ENCODE measurements around the gene DOHH.

DOHH gene

GRCh38 chr19:3500429-3501101, at the start of gene DOHH:
TSS of gene DOHH (minus strand) at chr19:3500674. CDS start at chr19:3496814, 3,860 bp downstream.
- peak within 1 kb of the TSS; percentile 97 for H3K4me2 ChIP-seq
- TF ChIP-seq CTCF (conservative IDR thresholded peaks at IDR 0.05; ENCODE audit: low read depth, low read length) = no peak
- H3K27me3 ChIP-seq (ENCODE audit: insufficient read depth, low read depth) = no peaks in the 10 kb centered on the region
- peaks cover 31% of the 10 kb centered on the region for H3K4me1 ChIP-seq (ENCODE audit: low read depth, poor library complexity, severe bottlenecking)
- H2AFZ ChIP-seq (ENCODE audit: low read depth) = peak within 1 kb of the TSS; percentile 59
- H4K20me1 ChIP-seq (ENCODE audit: insufficient read depth) = no peaks in the 10 kb centered on the region
- H3K79me2 ChIP-seq (ENCODE audit: insufficient read depth, low read depth) = peaks cover 36% of the 10 kb centered on the region
- H3K9ac ChIP-seq = peak within 1 kb of the TSS; percentile 88
- H3K27ac ChIP-seq = peak within 1 kb of the TSS; percentile 84
- no peak within 1 kb of the TSS for H3K4me3 ChIP-seq (IDR thresholded peaks at IDR 0.05; ENCODE audit: insufficient read depth, low read depth, low read length)
- no peaks in the 10 kb centered on the region for H3K36me3 ChIP-seq (ENCODE audit: insufficient read depth)

GRCh38 chr19:3549816-3550215, 49.3 kb upstream of the DOHH start:
- no peak for TF ChIP-seq CTCF (conservative IDR thresholded peaks at IDR 0.05; ENCODE audit: low read depth, low read length)
- Histone ChIP-seq H2AFZ (ENCODE audit: low read depth) (no peak overlapping the region), H3K4me1 (ENCODE audit: low read depth, poor library complexity, severe bottlenecking) (peaks cover 3% of the 10 kb centered on the region), H3K79me2 (ENCODE audit: insufficient read depth, low read depth) (peaks cover 2% of the 10 kb centered on the region; the same call in 1 of the 2 replicates), H3K9ac (no peak overlapping the region), H3K4me2 (no peak overlapping the region), H3K27ac (no peak overlapping the region), H4K20me1 (ENCODE audit: insufficient read depth) (no peaks in the 10 kb centered on the region), H3K4me3 (IDR thresholded peaks at IDR 0.05; ENCODE audit: insufficient read depth, low read depth, low read length) (no peak overlapping the region), H3K36me3 (ENCODE audit: insufficient read depth) (no peaks in the 10 kb centered on the region), H3K27me3 (ENCODE audit: insufficient read depth, low read depth) (no peaks in the 10 kb centered on the region)

- no peaks in the 10 kb centered on the region; the same call in 1 of the 2 replicates for H3K79me2 ChIP-seq (ENCODE audit: insufficient read depth, low read depth)
- H3K27me3 ChIP-seq (ENCODE audit: insufficient read depth, low read depth) = no peaks in the 10 kb centered on the region
- no peak overlapping the region for H3K4me3 ChIP-seq (IDR thresholded peaks at IDR 0.05; ENCODE audit: insufficient read depth, low read depth, low read length)
- H3K27ac ChIP-seq = no peak overlapping the region
- no peaks in the 10 kb centered on the region for H4K20me1 ChIP-seq (ENCODE audit: insufficient read depth)
- no peaks in the 10 kb centered on the region for H3K36me3 ChIP-seq (ENCODE audit: insufficient read depth)
- TF ChIP-seq CTCF (conservative IDR thresholded peaks at IDR 0.05; ENCODE audit: low read depth, low read length) = no peak
- H3K9ac ChIP-seq = no peak overlapping the region
- H2AFZ ChIP-seq (ENCODE audit: low read depth) = no peak overlapping the region
- H3K4me1 ChIP-seq (ENCODE audit: low read depth, poor library complexity, severe bottlenecking) = peaks cover 3% of the 10 kb centered on the region
- no peak overlapping the region for H3K4me2 ChIP-seq
Measured at GRCh38 chr19:3548606-3549005, 48.1 kb upstream of the DOHH start.

- H3K36me3 ChIP-seq (ENCODE audit: insufficient read depth) = no peaks in the 10 kb centered on the region
- no peaks in the 10 kb centered on the region for H3K27me3 ChIP-seq (ENCODE audit: insufficient read depth, low read depth)
- H4K20me1 ChIP-seq (ENCODE audit: insufficient read depth) = no peaks in the 10 kb centered on the region
- no peak overlapping the region for H3K4me3 ChIP-seq (IDR thresholded peaks at IDR 0.05; ENCODE audit: insufficient read depth, low read depth, low read length)
- peak; percentile 20; the same call in 1 of the 2 replicates for TF ChIP-seq CTCF (conservative IDR thresholded peaks at IDR 0.05; ENCODE audit: low read depth, low read length)
- H3K79me2 ChIP-seq (ENCODE audit: insufficient read depth, low read depth) = no peaks in the 10 kb centered on the region
- no peak overlapping the region for H3K9ac ChIP-seq
- no peak overlapping the region for H2AFZ ChIP-seq (ENCODE audit: low read depth)
- no peaks in the 10 kb centered on the region for H3K4me1 ChIP-seq (ENCODE audit: low read depth, poor library complexity, severe bottlenecking)
- no peak overlapping the region for H3K27ac ChIP-seq
- H3K4me2 ChIP-seq = no peak overlapping the region
Measured at GRCh38 chr19:3547767-3548282, 47.4 kb upstream of the DOHH start.

All from KMS-11 (cell line).